ENCODE data around the gene GINS2. TPM values are rescaled to one million over a fixed set of nuclear protein-coding genes. Genes with fewer than 3 reads are reported as not detected.
A peak's percentile ranks its signal among the peaks of the same experiment; 100 is the strongest.

The GINS2 gene
- total RNA-seq, 4 donors from 2014 or later: 2.0 to 10.4 TPM; not detected in 2

DNA sequence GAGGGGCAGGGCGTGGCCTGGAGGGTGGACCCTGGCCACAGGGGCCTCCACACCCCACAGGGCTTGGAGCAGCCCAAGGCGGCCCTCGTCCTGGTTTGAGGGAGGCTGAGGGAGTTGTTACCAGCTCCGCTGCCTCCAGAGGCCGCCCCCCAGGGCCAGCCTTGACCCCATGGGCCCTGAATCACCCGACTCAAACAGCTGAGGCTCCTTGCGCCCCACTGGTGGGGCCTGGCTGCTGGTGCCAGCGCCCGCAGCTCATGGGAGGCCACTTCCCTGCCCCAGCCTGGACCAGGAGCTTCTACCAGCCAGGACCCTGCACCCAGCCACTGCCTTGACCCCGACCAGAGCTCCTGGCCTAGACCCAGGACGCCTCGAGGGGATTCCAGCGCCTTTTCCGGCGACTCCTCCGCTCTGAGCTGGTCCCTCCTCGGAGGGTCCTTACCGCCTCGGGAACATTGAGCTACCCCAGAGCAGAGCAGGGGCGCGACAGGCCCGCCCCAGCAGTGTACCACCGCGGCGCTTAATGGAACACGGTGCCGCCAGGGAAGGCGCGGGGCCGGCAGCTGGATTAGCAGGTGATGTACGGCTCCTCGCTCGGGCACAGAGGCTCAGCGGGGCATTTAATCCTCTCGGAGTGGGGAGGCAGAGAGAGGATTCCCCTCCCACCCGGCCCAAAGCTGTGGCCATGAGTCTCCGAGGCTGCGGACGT is 38.5 kb downstream of the GINS2 start:
- Histone ChIP-seq H3K27me3 (no peaks in the 10 kb centered on the region), H3K4me3 (no peak overlapping the region), H3K9me3 (no peaks in the 10 kb centered on the region), H3K36me3 (no peaks in the 10 kb centered on the region), H3K4me1 (peaks cover 0 to 28% of the 10 kb centered on the region in 2 donors), H3K27ac (peak overlapping the region; percentile 1 to 82)
- TF ChIP-seq POLR2A (IDR thresholded peaks at IDR 0.05): no peak
- TF ChIP-seq, protein P1, sequence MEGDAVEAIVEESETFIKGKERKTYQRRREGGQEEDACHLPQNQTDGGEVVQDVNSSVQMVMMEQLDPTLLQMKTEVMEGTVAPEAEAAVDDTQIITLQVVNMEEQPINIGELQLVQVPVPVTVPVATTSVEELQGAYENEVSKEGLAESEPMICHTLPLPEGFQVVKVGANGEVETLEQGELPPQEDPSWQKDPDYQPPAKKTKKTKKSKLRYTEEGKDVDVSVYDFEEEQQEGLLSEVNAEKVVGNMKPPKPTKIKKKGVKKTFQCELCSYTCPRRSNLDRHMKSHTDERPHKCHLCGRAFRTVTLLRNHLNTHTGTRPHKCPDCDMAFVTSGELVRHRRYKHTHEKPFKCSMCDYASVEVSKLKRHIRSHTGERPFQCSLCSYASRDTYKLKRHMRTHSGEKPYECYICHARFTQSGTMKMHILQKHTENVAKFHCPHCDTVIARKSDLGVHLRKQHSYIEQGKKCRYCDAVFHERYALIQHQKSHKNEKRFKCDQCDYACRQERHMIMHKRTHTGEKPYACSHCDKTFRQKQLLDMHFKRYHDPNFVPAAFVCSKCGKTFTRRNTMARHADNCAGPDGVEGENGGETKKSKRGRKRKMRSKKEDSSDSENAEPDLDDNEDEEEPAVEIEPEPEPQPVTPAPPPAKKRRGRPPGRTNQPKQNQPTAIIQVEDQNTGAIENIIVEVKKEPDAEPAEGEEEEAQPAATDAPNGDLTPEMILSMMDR (IDR thresholded peaks at IDR 0.05): no peak
- intact Hi-C loops (cut with DNase I; ENCODE audit: low total_unique reads): no loop called here
- DNase-seq: no peak

DNA sequence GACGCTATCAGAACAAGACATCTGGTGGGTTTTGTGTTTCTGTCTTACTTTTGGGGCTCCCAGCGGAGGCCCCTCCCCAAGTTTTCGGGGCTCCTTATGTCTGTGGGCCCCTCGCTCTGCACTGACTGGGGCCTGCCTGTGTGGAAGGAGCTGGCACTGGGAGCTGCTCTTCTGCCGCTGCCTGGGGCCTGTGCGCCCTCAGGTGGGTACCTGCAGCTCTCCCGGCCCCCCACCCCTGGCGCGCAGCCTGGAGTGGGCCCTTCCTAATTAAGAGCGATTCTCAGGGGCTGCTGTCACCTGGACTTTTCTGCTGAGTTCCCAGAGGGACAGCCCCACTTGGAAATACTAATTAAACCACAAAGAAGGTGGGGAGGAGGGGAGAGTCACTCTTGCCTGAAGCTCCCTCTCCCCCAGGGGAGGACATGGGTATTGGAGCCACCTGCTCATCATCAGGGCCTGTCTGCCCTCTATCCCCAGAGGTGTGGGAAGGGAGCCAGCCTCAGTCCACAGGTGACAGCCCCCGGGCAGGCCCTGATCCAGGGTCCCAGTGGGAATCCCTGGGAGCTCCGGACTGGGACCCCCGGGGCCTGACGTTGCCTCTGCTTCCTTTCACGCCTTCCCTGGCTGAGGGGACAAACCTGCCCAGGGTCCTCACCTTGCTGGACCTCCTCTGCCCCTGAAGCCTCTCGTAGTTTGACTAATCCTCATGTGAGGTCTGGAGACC is 39.2 kb downstream of the GINS2 start:
- intact Hi-C loops (cut with DNase I; ENCODE audit: low total_unique reads): no loop called here
- Histone ChIP-seq H3K27me3 (no peaks in the 10 kb centered on the region), H3K9me3 (no peaks in the 10 kb centered on the region), H3K4me1 (peaks cover 0 to 28% of the 10 kb centered on the region in 2 donors), H3K4me3 (no peak overlapping the region), H3K36me3 (no peaks in the 10 kb centered on the region), H3K27ac (peak overlapping the region in 1 of 2 donors; percentile 82)
- TF ChIP-seq, protein P1 (IDR thresholded peaks at IDR 0.05): no peak
- TF ChIP-seq POLR2A (IDR thresholded peaks at IDR 0.05): no peak
- no peak for DNase-seq

DNA sequence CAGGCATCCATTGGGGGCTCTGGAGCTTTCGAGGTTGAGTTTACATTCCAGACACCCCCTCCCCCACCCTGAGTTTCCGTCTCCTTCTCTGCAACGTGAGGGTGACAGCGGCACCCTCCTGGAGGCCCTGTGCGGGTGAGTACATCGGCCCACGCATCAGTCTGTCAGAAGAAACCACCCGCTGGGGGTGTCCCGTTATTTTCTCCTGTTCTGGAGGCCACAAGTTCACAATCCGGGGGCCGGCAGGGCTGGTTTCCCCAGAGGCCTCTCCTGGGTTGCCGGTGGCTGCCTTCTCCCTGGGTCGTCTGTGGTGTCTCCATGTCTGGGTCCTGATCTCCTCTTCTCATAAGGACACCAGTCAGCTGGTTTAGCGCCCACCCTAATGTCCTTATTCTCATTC is 39.9 kb downstream of the GINS2 start:
- intact Hi-C loops (cut with DNase I; ENCODE audit: low total_unique reads): no loop called here
- H3K36me3 ChIP-seq: no peaks in the 10 kb centered on the region
- no peak for DNase-seq
- H3K9me3 ChIP-seq: no peaks in the 10 kb centered on the region
- peaks cover 0 to 23% of the 10 kb centered on the region in 2 donors for H3K4me1 ChIP-seq
- H3K4me3 ChIP-seq: no peak overlapping the region
- TF ChIP-seq, protein P1 (IDR thresholded peaks at IDR 0.05): no peak
- TF ChIP-seq POLR2A (IDR thresholded peaks at IDR 0.05): no peak
- no peaks in the 10 kb centered on the region for H3K27me3 ChIP-seq
- no peak overlapping the region for H3K27ac ChIP-seq

DNA sequence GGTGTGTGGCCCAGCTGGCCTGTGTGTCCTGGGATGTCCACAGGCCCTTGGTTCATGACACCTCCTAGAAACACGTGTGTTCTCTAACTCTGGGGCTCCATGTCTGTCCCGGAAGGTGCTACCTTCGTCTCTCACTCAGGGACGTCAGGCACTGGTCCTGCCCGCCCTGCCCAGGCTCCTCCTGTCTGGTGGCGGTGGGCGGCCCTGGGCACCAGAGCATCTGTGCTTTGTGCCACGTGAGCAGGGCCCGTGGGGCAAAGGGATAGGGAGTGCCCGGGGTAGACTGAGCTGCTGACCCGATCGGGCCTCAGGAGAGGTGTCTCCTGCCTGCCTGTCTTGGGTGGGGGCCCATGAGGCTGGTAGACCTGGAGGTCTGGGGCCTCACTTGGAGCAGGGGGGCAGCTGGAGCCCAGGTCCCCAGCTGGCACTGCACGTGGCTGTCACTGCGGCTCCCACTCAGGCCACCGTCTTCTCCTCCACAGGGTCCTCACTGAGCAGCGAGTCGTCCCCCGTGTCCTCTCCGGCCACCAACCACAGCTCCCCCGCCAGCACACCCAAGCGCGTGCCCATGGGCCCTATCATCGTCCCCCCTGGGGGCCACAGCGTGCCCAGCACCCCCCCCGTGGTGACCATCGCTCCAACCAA is 40.6 kb downstream of the GINS2 start:
- Histone ChIP-seq H3K4me3 (no peak overlapping the region), H3K27ac (no peak overlapping the region), H3K9me3 (no peaks in the 10 kb centered on the region), H3K4me1 (peaks cover 0 to 17% of the 10 kb centered on the region in 2 donors), H3K27me3 (no peaks in the 10 kb centered on the region), H3K36me3 (no peaks in the 10 kb centered on the region)
- TF ChIP-seq, protein P1 (IDR thresholded peaks at IDR 0.05): no peak
- TF ChIP-seq POLR2A (IDR thresholded peaks at IDR 0.05): no peak
- no peak for DNase-seq
- intact Hi-C loops (cut with DNase I; ENCODE audit: low total_unique reads): no loop called here

DNA sequence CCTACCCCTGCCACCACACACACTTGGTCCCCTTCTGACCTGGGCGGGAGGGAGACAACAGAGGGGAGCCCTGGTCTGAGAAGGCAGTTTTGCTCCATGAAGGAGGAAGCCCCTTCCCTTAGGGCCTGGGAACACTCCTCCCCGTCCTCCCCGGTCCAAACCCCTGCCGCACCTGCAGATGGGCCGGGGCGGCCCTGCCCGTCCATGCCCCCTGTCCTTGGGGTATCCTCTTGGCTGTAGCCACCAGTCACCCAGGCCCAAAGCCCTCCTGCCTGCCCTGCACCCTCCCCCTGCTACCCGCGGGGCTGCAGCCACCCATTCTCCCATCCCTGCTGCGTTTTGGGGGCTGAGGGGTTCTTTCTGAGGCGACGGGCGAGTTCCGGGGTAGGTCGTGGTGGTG is 41.8 kb downstream of the GINS2 start:
- intact Hi-C loops (cut with DNase I; ENCODE audit: low total_unique reads): no loop called here

More for the DNA sequence above, 41.8 kb downstream of the GINS2 start:
- Histone ChIP-seq H3K27me3 (no peaks in the 10 kb centered on the region), H3K4me1 (peaks cover 0 to 10% of the 10 kb centered on the region in 2 donors), H3K4me3 (no peak overlapping the region), H3K27ac (no peak overlapping the region), H3K36me3 (no peaks in the 10 kb centered on the region), H3K9me3 (no peaks in the 10 kb centered on the region)
- TF ChIP-seq, protein P1 (IDR thresholded peaks at IDR 0.05): no peak
- TF ChIP-seq POLR2A (IDR thresholded peaks at IDR 0.05): no peak
- DNase-seq: no peak
